DOHH2 (cell line): ENCODE results near the gene P2RY6.

Source experiments
- H3F3A ChIP-seq: fragments of 200-600 bp; sonication (generic), shearing (Covaris generic); 2 replicates; pipeline ENCODE4 v1.6.0; 2016; ENCODE audit warnings: antibody characterized with exemption, mild to moderate bottlenecking; ENCODE audit not compliant: control insufficient read depth, insufficient read depth
- H3K27ac ChIP-seq: fragments of 200-600 bp; sonication (generic); 2 replicates; pipeline ENCODE4 v1.5.1; 2014; ENCODE audit warnings: low read depth, mild to moderate bottlenecking, low read length, moderate library complexity
- H3K27me3 ChIP-seq: fragments of 200-600 bp; sonication (generic); 2 replicates; pipeline ENCODE4 v1.6.1; 2014; ENCODE audit warnings: mild to moderate bottlenecking, low read length, mixed read lengths; ENCODE audit not compliant: control insufficient read depth
- H3K36me3 ChIP-seq: fragments of 200-600 bp; sonication (generic); 2 replicates; pipeline ENCODE4 v1.6.1; 2014; ENCODE audit warnings: mild to moderate bottlenecking, low read length, moderate library complexity, mixed read lengths; ENCODE audit not compliant: control insufficient read depth
- H3K4me1 ChIP-seq: fragments of 200-600 bp; sonication (generic); 2 replicates; pipeline ENCODE4 v1.6.1; 2014; ENCODE audit warnings: mild to moderate bottlenecking, low read length, mixed read lengths; ENCODE audit not compliant: control insufficient read depth
- H3K4me2 ChIP-seq: fragments of 200-600 bp; sonication (generic); 2 replicates; pipeline ENCODE4 v1.6.0; 2014; ENCODE audit warnings: mild to moderate bottlenecking, low read length, moderate library complexity
- H3K4me3 ChIP-seq: fragments of 200-600 bp; sonication (generic); 2 replicates; pipeline ENCODE4 v1.5.1; 2014; ENCODE audit warnings: mild to moderate bottlenecking, low read length, mixed read lengths
- H3K79me2 ChIP-seq: fragments of 200-600 bp; sonication (generic); 2 replicates; pipeline ENCODE4 v1.6.1; 2014; ENCODE audit warnings: mild to moderate bottlenecking, low read length, mixed read lengths; ENCODE audit not compliant: control insufficient read depth
- H3K9me2 ChIP-seq: fragments of 200-600 bp; sonication (generic); replicated peaks from 2 replicates; pipeline ENCODE4 v1.6.1; 2014; ENCODE audit warnings: mild to moderate bottlenecking, low read length, mixed read lengths; ENCODE audit not compliant: control insufficient read depth
- H3K9me3 ChIP-seq: fragments of 200-600 bp; sonication (generic); 2 replicates; pipeline ENCODE4 v1.6.1; 2014; ENCODE audit warnings: antibody characterized with exemption, low read length, mixed read lengths; ENCODE audit not compliant: control insufficient read depth, insufficient read depth
- H4K20me1 ChIP-seq: fragments of 200-600 bp; sonication (generic); 2 replicates; pipeline ENCODE4 v1.6.0; 2014; ENCODE audit warnings: low read depth, mild to moderate bottlenecking, antibody characterized with exemption, low read length, moderate library complexity; ENCODE audit not compliant: control insufficient read depth, insufficient read depth
- EZH2phosphoT487 ChIP-seq: fragments of 200-600 bp; sonication (generic); IDR thresholded peaks from 2 replicates; pipeline ENCODE4 v1.6.1; 2017; ENCODE audit warnings: borderline replicate concordance, mild to moderate bottlenecking, antibody characterized with exemption, low read length, moderate library complexity, mixed read lengths
- TF ChIP-seq, protein P1 (sequence below): fragments of 200-600 bp; sonication (generic); IDR thresholded peaks from one replicate; pipeline ENCODE4 v1.5.1; 2014; ENCODE audit warnings: antibody characterized with exemption, mild to moderate bottlenecking, low read depth, low read length; ENCODE audit not compliant: poor library complexity, severe bottlenecking

Gene P2RY6

DNA sequence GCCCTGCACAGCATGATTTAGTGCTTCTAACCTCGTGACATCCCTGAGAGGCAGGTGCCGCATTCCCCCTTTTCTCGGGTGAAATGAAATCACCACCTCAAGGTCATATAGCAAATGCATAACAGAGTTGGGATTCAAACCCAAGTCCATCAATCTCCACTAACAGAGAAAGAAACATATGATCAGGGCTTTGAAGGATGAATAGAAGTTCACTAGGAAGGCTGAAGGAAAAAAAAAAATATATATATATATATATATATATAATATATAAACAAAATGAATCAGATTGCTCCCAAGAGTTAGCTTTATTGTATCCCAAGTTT, 23.8 kb downstream of the P2RY6 start:
- H3K27ac ChIP-seq, result no peak overlapping the region
- no peaks in the 10 kb centered on the region for H4K20me1 ChIP-seq
- H3F3A ChIP-seq, result no peaks in the 10 kb centered on the region
- H3K27me3 ChIP-seq, result 0 out of 2 replicates have a peak, but pooled peaks cover 6% of the 10 kb centered on the region
- no peak overlapping the region for H3K4me2 ChIP-seq
- no peak overlapping the region for H3K4me3 ChIP-seq
- H3K79me2 ChIP-seq, result no peaks in the 10 kb centered on the region
- no peak for TF ChIP-seq EZH2phosphoT487
- TF ChIP-seq, protein P1, sequence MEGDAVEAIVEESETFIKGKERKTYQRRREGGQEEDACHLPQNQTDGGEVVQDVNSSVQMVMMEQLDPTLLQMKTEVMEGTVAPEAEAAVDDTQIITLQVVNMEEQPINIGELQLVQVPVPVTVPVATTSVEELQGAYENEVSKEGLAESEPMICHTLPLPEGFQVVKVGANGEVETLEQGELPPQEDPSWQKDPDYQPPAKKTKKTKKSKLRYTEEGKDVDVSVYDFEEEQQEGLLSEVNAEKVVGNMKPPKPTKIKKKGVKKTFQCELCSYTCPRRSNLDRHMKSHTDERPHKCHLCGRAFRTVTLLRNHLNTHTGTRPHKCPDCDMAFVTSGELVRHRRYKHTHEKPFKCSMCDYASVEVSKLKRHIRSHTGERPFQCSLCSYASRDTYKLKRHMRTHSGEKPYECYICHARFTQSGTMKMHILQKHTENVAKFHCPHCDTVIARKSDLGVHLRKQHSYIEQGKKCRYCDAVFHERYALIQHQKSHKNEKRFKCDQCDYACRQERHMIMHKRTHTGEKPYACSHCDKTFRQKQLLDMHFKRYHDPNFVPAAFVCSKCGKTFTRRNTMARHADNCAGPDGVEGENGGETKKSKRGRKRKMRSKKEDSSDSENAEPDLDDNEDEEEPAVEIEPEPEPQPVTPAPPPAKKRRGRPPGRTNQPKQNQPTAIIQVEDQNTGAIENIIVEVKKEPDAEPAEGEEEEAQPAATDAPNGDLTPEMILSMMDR, result no peak
- H3K36me3 ChIP-seq, result no peaks in the 10 kb centered on the region
- no peaks in the 10 kb centered on the region for H3K9me3 ChIP-seq
- no peaks in the 10 kb centered on the region for H3K9me2 ChIP-seq
- H3K4me1 ChIP-seq, result no peaks in the 10 kb centered on the region

DNA sequence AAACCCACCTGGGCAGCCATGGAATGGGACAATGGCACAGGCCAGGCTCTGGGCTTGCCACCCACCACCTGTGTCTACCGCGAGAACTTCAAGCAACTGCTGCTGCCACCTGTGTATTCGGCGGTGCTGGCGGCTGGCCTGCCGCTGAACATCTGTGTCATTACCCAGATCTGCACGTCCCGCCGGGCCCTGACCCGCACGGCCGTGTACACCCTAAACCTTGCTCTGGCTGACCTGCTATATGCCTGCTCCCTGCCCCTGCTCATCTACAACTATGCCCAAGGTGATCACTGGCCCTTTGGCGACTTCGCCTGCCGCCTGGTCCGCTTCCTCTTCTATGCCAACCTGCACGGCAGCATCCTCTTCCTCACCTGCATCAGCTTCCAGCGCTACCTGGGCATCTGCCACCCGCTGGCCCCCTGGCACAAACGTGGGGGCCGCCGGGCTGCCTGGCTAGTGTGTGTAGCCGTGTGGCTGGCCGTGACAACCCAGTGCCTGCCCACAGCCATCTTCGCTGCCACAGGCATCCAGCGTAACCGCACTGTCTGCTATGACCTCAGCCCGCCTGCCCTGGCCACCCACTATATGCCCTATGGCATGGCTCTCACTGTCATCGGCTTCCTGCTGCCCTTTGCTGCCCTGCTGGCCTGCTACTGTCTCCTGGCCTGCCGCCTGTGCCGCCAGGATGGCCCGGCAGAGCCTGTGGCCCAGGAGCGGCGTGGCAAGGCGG, 24.5 kb downstream of the P2RY6 start:
- Histone ChIP-seq H3K27me3 (0 out of 2 replicates have a peak, but pooled peaks cover 6% of the 10 kb centered on the region), H3K36me3 (no peaks in the 10 kb centered on the region), H4K20me1 (no peaks in the 10 kb centered on the region), H3K9me2 (no peaks in the 10 kb centered on the region), H3K79me2 (no peaks in the 10 kb centered on the region), H3K4me1 (no peaks in the 10 kb centered on the region), H3K4me2 (no peak overlapping the region), H3K4me3 (no peak overlapping the region), H3K27ac (no peak overlapping the region), H3K9me3 (no peaks in the 10 kb centered on the region), H3F3A (no peaks in the 10 kb centered on the region)
- no peak for TF ChIP-seq EZH2phosphoT487
- TF ChIP-seq, protein P1, result no peak

DNA sequence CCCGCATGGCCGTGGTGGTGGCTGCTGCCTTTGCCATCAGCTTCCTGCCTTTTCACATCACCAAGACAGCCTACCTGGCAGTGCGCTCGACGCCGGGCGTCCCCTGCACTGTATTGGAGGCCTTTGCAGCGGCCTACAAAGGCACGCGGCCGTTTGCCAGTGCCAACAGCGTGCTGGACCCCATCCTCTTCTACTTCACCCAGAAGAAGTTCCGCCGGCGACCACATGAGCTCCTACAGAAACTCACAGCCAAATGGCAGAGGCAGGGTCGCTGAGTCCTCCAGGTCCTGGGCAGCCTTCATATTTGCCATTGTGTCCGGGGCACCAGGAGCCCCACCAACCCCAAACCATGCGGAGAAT, 25.1 kb downstream of the P2RY6 start:
- Histone ChIP-seq H3K9me3 (no peaks in the 10 kb centered on the region), H3K27ac (no peak overlapping the region), H3F3A (no peaks in the 10 kb centered on the region), H3K9me2 (no peaks in the 10 kb centered on the region), H4K20me1 (no peaks in the 10 kb centered on the region), H3K4me2 (no peak overlapping the region), H3K36me3 (no peaks in the 10 kb centered on the region), H3K79me2 (no peaks in the 10 kb centered on the region), H3K27me3 (0 out of 2 replicates have a peak, but pooled peaks cover 6% of the 10 kb centered on the region), H3K4me3 (no peak overlapping the region), H3K4me1 (no peaks in the 10 kb centered on the region)
- no peak for TF ChIP-seq EZH2phosphoT487
- TF ChIP-seq, protein P1, result no peak
